GM21381 (cell line): Measurements from ENCODE around the gene NCF1.
"Not testable (repeated sequence)": the region's sequence is repeated elsewhere in the genome, so short reads cannot be mapped to it uniquely, and the experiment has no call there.

Experiments
- ATAC-seq: cut with Tn5 transposase; IDR thresholded peaks from one replicate; pipeline ENCODE4 v1.9.1; 2021; ENCODE audit warnings: mild to moderate bottlenecking, moderate library complexity; ENCODE audit not compliant: unreplicated experiment

Gene NCF1

DNA sequence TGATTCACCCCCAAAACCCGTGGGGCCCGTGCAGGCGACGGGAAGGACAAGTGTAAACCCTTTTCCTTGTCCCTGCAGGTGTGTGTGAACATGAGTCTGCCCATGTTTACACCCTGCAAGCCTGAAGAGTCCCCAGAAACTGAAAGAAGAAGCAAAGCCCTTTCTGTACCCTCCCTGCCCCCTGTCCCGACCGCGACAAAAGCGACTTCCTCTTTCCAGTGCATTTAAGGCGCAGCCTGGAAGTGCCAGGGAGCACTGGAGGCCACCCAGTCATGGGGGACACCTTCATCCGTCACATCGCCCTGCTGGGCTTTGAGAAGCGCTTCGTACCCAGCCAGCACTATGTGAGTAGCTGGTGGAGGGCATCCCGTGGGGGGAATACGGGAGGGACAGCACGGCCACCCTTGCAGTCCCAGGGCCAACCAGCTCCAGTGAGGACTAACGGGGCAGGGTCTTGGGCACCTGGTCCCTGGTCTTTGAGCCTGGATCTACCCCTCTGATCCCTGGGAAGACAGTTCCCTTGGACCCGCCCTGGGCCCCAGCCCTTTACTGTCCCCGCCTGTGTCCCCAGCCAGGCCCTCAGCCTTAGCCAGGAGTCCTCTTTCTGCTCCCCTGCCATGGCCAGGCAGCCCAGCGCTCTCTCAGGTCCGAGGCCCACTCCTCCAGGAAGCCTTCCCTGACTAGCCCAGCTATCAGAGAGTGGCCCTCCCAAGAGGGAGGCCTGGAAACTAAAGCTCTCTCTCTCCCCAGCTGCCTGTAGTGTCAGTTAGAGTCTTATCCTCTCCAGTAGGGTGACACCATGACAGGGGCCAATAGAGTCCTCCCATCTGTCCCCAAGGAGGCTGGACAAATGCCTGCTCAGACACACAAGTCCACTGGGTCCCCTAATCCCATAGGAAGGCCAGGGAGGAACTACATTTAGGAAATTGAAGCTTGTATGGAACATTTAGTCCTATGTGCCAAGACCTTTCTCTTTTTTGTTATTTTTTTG is at the start of gene NCF1:
NCF1 (plus strand) TSS at position 252 of the 991 bp plus-strand sequence; CDS start at position 273, 21 bp downstream.
- ATAC-seq, result peak; percentile 80

DNA sequence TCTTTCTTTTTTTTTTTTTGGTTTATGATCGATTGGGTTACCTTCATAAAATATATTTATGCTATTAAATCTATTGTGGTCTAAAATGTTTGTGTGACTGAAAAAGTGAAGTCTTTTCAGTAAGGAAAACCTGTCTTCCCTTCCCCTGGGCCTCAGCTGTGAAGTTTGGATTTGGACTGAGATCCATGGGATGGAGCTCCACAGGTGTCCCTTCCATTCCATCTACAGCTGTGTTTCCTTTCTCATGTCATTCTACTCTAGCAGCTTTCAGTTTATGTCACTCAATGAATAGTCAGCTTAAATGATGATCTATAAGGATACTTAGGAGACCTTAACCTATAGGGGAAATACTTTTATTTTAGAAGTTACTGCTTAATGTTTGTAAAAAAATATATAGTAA is 48.0 kb upstream of the NCF1 start:
- no peak for ATAC-seq

DNA sequence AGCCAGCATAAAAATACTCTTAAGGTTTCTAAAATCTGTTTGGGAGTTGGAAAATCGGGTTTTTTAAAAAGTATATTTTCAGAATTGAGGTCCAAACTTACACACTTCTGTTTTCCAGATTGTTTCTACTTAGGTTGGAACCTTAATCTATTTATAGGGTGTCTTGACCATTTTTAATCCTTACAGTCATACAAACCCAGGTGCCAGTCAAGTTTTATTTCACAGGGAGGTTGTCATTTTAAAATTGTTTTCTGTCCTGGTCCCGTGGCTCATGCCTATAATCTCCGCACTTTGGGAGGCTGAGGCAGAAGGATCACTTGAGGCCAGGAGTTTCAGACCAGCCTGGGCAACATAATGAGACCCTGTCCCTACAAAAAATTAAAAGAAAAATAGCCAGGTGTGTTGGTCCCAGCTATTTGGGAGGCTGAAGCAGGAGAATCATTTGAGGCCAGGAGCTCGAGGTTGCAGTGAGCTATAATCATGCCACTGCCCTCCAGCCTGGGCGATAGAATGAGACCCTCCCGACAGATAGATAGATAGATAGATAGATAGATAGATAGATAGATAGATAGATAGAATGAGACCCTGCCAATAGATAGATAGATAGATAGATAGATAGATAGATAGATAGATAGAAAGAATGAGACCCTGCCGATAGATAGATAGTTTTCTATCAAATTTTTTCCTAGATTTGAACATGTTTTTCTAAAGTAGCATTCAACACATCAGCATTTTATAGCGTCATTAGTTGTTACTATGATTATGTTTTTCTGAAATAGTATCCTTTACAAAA is 47.3 kb upstream of the NCF1 start:
- ATAC-seq, result no peak

DNA sequence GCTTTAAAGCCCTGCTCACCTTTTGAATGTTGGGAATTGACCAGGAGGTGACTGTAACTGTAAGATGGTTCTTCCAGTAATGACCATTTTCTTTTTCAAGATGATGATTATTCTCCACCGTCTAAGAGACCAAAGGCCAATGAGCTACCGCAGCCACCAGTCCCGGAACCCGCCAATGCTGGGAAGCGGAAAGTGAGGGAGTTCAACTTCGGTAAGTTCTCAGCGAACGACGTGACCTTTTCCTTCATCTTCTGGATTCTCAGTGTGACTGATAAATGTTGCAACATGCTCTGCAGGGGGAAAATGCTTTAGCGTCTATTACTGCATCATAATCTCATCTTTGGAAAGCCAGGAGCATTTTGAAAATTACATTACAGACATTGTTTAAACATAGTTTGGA is 45.1 kb upstream of the NCF1 start:
- not testable (repeated sequence) for ATAC-seq

DNA sequence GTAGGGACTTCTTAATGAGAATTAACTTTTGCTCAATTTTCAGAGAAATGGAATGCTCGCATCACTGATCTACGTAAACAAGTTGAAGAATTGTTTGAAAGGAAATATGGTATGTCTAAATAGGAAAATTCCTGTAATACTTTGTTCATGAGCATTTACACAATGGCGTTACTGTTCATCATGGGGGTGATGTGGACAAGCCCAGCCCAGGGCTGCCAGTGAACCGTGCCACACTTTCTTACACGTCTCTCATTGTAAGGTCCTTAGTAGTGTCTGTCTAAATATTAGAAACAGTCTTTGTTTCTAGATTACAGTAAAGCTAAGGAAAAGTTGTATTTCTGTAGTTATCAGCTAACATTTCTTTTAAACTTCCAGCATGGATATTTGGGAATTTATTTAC is 43.6 kb upstream of the NCF1 start:
- ATAC-seq, result not testable (repeated sequence)

DNA sequence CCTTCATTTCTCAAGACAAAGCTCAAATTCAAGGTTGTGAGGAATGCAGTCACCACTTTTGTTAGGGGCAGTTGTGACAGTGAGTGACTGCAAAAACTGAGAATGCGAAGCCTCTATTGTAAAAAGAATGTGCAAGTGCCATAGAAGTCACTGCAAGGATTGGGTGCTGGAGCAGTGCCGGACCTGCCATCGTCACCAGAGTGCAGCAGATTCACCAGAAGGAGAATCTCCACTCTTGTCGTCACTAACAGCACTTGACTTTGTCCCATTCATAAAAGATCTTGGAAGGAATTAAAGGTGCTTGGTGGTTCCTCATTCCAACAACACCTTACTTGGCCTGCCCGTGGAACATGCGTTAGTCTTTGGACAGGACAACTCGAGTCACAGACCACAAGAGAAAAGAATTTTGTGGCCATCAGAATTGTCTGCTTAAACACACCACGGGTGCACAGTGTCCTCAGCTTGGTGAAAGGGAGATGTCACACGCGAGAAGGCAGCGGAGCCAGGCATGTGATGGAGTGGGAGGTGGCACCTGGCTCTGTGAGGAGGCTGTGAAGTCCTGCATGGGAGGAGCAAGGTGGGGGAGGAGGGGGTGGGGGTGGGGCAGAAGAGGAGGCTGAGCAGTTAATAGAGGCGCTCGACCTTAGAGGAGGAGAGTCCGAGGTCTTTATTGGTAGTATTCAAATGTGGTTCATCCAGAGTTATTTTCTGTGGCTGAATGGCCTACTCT is 33.7 kb upstream of the NCF1 start:
- not testable (repeated sequence) for ATAC-seq

DNA sequence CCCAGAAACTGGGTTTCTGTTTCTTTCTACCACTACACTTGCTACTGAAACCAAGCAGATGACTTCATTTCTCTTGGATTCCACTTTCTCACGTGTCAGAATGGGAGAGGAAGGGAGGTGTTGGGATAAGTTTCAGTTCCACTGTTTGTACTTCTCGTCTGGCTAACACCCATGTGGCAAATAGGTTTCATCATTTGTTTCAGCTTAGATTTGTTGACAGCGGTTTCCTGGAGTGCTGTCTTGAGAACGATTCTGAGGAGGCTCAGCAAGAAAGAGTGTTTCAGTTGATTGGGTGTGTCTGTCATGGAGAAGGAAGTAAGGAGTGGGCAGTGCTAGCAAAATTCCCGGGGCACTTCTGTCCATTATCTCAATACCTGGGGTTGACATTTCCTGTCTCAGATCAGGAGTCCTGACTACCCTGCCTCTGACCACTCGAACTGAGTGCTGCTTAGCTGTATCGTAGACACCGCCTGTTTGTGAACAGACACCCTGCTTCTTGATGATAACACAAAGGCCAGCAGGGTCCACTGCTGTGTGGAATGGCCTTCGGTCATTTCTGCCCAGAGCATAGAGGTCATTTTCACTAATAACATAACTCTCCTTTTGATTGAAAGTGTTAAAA is 29.8 kb upstream of the NCF1 start:
- not testable (repeated sequence) for ATAC-seq

DNA sequence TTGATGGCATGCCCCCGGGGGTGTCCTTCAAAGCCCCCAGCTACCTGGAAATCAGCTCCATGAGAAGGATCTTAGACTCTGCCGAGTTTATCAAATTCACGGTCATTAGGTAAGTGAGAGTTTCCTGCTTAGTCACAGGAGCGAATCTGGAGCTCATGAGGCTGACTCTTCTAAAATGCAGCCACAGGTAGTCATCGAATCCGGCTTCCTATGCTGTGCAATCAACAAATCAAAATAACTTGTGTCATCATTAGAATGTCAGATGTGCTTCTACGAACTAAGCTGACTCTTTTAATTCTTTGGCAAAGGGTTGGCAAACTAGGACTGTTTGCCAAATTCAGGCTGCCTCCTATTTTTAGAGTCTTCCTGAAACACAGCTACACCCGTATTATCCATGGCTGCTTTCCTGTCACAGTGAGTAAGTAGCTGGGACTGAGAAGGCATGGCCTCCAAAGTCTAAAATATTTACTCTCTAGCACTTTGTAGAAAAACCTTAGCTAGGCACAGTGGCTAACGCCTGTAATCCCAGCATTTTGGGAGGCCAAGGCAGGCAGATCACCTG is 19.8 kb upstream of the NCF1 start:
- ATAC-seq, result not testable (repeated sequence)

DNA sequence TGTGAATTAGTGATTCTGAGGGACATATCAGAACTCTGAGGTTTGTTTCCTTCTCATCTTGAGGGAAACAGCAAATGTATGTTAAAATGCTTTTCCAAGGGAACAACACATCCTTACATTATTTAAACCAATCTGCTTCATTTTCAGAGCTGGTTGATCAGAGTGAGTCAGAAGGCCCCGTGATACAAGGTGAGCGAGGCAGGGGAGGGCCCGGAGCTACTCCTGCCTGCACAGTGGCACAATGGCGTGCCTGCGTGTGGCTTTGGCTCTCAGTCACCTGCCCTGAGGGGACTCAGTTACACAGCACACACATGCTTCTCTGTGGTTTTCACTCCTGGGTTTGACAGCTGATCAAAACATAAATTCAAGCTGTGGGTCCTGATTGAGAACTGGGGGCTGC is 17.1 kb upstream of the NCF1 start:
- ATAC-seq, result not testable (repeated sequence)

DNA sequence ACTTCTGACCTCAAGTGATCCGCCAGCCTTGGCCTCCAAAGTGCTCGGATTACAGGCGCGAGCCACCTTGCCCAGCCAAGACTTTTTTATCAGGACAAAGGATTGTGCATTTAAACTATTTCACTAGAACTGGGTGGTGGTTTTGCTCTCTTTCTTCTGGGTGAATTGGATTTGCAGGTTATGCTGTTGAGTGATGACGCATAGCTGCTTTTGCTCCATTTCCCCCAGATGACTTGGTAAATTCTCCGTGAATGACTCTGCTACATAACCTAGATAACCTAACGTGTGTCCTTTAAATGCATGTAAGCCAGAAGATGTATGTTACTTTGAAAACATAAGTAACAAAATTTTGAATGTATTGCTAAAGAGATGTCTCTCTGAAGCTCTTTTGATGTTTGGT is 15.5 kb upstream of the NCF1 start:
- ATAC-seq, result not testable (repeated sequence)

DNA sequence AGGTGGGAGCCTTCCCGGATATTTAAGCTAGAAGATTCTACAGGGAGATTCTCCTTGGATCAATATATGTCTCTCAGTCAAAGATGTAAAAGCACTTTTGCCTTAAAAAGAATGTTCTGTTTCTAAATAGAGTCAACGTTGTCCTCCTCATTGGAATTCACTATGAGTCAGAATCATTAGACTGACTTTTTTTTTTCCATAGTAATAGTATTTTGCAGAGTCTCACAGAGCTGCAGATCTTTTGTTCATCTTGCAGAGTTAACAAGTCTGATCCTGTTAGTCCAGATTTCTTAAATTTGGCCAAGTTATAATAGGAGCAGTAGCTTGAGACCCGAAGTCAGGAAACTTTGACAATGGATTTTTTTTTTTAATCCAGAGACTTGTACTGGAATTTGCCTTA is 14.8 kb upstream of the NCF1 start:
- ATAC-seq, result not testable (repeated sequence)

DNA sequence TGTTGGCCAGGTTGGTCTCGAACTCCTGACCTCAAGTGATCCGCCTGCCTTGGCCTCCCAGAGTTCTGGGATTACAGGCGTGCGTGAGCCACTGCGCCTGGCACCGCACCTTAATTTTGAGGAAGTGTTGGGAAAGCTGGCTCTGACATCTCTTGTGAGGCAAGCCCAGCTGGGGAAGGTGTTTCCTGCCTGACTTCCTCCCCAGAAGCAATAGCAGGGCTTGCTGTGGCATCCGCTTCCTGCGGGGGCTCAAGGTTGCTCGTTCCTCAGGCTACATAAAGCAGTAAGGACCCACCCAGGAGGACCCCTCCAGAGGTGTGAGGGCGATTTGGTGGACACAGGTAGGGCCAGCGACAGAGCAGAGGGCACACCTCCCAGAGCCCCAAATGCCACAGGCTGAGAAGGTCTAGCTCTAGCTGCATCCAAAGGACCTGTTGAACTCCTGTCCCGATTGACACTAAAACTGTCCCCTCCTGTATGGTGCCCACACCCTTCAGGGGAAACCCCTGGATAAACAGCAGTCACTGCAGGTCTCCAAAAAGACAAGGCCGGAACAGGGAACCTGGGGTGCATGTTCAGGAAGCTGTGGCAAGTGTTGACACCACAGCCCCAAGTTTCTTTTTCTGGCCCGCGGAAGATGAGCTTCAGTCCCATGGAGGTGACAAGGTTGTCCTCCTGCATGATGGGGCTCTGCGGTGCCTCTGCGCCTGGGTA is 8.4 kb upstream of the NCF1 start:
- peak; percentile 24 for ATAC-seq

DNA sequence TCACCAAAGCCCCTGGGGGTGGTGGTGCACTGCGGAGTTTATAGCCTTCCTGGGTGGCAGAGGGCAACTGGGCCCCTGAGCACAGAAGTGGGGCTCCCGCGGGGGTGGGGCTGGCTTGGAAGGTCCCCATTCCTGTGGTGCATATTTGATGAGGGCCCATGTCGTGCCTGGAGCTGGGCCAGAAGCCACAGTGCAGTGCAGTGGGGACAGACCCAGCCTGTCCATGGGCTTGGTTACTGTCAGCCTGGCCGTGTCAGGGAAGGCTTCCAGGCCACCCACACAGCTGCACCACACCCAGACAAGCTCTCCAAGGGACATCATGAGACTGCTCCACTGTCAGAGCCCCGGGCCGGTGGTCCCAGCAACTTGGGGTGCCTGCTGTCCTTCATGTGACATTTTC is 7.3 kb upstream of the NCF1 start:
- ATAC-seq, result not testable (repeated sequence)

DNA sequence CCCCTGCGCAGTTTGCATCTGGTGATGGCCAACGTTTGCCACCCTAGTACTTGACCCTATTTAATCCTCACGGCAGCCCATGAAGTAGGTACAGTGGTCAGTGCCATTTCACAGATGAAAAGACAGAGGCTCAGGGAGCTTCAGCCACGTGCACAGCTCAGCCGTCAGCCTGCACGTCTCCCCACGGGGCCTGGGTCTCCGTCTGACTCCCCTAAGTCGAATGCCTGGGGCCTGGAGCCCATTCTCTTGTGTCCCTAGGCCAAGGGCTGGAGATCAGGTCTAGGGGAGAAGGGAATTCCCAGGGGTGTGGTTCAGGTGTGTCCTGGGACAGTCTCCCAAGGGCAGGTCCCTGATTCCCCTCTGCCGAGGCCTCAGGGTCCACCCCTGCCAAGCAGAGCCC is 6.8 kb upstream of the NCF1 start:
- not testable (repeated sequence) for ATAC-seq

DNA sequence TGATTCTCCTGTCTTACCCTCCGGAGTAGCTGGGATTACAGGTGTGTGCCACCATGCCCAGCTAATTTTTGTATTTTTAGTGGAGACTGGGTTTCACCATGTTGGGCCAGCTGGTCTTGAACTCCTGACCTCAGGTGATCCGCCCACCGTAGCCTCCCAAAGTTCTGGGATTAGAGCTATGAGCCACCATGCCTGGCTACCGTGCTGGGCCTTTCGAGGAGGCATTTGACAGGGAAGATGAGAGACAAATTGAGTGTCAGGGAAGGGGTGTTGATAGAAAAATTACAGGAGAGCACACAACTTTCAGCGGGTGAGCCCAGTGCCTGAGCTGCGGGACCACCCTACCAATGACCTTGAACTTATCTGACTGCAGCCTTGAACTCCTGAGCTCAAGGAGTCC is 3.7 kb upstream of the NCF1 start:
- not testable (repeated sequence) for ATAC-seq

DNA sequence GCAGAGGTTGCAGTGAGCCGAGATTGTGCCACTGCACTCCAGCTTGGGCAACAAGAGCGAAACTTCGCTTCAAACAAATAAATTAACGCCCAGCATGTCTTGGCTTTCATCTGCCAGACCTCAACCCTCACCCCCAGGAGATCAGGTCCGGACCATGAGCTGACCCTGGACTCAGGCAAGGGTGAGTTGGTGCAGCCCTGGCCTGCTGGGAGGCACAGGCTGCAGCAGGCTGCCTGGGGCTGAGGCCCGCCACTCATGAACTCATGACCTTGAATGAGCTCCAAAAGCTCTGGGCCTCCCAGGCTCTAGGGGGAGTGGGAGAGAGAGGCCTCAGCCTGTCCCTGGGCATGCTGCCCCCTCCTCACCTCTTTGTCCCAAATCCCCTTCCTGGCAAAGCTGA is 1.7 kb upstream of the NCF1 start:
- not testable (repeated sequence) for ATAC-seq

DNA sequence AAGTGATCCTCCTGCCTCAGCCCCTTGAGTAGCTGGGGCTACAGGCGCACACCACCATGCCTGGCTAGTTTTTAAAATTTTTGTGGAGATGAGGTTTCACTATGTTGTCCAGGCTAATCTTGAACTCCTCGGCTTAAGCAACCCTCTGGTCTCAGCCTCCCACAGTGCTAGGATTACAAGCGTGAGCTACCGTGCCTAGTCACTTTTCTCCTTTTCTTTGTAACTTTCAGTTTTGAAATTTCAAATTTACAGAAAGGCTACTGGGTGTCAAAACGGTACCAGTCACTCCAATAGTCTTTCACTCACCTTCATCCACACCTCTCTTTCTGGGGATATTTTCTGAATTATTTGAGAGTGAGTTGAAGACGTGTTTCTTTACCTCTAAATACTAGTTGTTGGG is 1.3 kb downstream of the NCF1 start:
- ATAC-seq, result not testable (repeated sequence)

DNA sequence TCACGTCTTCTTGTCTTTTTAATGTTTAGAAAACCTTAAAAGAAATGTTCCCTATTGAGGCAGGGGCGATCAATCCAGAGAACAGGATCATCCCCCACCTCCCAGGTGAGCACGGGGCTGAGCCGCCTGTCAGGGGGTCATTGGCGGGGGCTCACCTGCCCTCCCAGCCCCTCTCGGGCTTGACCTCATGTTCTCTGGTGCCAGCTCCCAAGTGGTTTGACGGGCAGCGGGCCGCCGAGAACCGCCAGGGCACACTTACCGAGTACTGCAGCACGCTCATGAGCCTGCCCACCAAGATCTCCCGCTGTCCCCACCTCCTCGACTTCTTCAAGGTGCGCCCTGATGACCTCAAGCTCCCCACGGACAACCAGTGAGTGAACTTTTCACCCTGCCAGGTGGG is 5.2 kb downstream of the NCF1 start:
- ATAC-seq, result not testable (repeated sequence)

DNA sequence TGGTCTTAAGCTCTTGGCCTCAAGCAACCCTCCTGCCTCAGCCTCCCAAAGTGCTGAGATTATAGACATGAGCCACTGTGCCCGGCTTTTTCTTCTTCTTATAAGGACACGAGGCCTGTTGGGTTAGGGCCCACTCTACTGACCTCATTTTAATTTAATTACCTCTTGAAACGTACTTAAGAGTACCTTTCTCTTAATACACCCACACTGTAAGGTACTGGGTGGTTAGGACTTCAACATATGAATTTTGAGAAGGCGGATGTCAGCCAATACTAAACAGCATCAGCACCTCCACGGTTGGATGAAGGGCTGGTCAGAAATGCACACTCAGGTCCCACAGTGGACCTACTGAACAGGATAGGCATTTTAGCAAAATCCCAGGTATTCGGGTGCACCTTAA is 7.9 kb downstream of the NCF1 start:
- ATAC-seq, result not testable (repeated sequence)

DNA sequence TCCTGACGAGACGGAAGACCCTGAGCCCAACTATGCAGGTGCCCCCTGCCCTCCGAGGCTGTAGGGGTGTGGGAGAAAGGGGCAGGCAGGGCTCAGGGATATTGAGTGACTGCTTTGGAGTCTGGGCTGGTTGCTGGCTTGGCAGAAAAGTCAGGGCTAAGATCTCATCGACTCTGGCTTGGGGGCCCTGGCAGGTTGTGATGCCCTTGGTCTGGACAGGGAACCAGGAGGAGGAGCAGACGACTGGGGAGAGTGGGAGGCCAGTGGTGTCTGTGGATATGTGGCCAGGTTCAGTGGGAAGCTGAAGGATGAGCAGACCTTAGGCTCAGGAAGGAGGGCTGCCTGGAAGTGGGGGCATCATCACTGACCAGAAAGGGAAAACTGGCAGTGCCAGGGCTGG is 9.8 kb downstream of the NCF1 start:
- not testable (repeated sequence) for ATAC-seq
